ENCODE measurements around the gene AP3B1.

Gene AP3B1

GRCh38 chr5:77986261-77986660 is 308.2 kb downstream of the AP3B1 start:
- no peaks in the 10 kb centered on the region for H3K9me3 ChIP-seq (ENCODE audit: control insufficient read depth, low read length)
- no peaks in the 10 kb centered on the region for H3K36me3 ChIP-seq (ENCODE audit: control insufficient read depth, insufficient read depth, low read length, severe bottlenecking)
- H3K4me1 ChIP-seq (ENCODE audit: control insufficient read depth, insufficient read depth, low read length), result peaks cover 10% of the 10 kb centered on the region
- DNase-seq (ENCODE audit: low read depth), result no peak
- H3K9ac ChIP-seq (ENCODE audit: low read length), result no peak overlapping the region
- H3K4me3 ChIP-seq (ENCODE audit: low read length), result no peak overlapping the region
- H3K27me3 ChIP-seq (replicated peaks; ENCODE audit: control insufficient read depth, insufficient read depth, low read length), result no peaks in the 10 kb centered on the region

GRCh38 chr5:77985247-77985646 is 309.3 kb downstream of the AP3B1 start:
- H3K27me3 ChIP-seq (replicated peaks; ENCODE audit: control insufficient read depth, insufficient read depth, low read length), result no peaks in the 10 kb centered on the region
- H3K9me3 ChIP-seq (ENCODE audit: control insufficient read depth, low read length), result no peaks in the 10 kb centered on the region
- H3K4me1 ChIP-seq (ENCODE audit: control insufficient read depth, insufficient read depth, low read length), result peaks cover 10% of the 10 kb centered on the region
- no peak for DNase-seq (ENCODE audit: low read depth)
- no peak overlapping the region for H3K4me3 ChIP-seq (ENCODE audit: low read length)
- H3K36me3 ChIP-seq (ENCODE audit: control insufficient read depth, insufficient read depth, low read length, severe bottlenecking), result no peaks in the 10 kb centered on the region
- H3K9ac ChIP-seq (ENCODE audit: low read length), result no peak overlapping the region

- H3K9ac ChIP-seq (ENCODE audit: low read length), result no peak overlapping the region
- no peak for DNase-seq (ENCODE audit: low read depth)
- H3K36me3 ChIP-seq (ENCODE audit: control insufficient read depth, insufficient read depth, low read length, severe bottlenecking), result no peaks in the 10 kb centered on the region
- no peaks in the 10 kb centered on the region for H3K9me3 ChIP-seq (ENCODE audit: control insufficient read depth, low read length)
- no peak overlapping the region for H3K4me3 ChIP-seq (ENCODE audit: low read length)
- no peaks in the 10 kb centered on the region for H3K27me3 ChIP-seq (replicated peaks; ENCODE audit: control insufficient read depth, insufficient read depth, low read length)
- peaks cover 10% of the 10 kb centered on the region for H3K4me1 ChIP-seq (ENCODE audit: control insufficient read depth, insufficient read depth, low read length)
These were observed 309.9 kb downstream of the AP3B1 start for GRCh38 chr5:77984587-77984986.

- H3K36me3 ChIP-seq (ENCODE audit: control insufficient read depth, insufficient read depth, low read length, severe bottlenecking), result no peaks in the 10 kb centered on the region
- peak; percentile 25 for DNase-seq (ENCODE audit: low read depth)
- no peaks in the 10 kb centered on the region for H3K9me3 ChIP-seq (ENCODE audit: control insufficient read depth, low read length)
- no peak overlapping the region for H3K9ac ChIP-seq (ENCODE audit: low read length)
- H3K4me3 ChIP-seq (ENCODE audit: low read length), result no peak overlapping the region
- no peaks in the 10 kb centered on the region for H3K27me3 ChIP-seq (replicated peaks; ENCODE audit: control insufficient read depth, insufficient read depth, low read length)
- H3K4me1 ChIP-seq (ENCODE audit: control insufficient read depth, insufficient read depth, low read length), result peaks cover 10% of the 10 kb centered on the region
These were observed 310.9 kb downstream of the AP3B1 start for GRCh38 chr5:77983482-77984199.

- Histone ChIP-seq H3K9ac (ENCODE audit: low read length) (no peak overlapping the region), H3K36me3 (ENCODE audit: control insufficient read depth, insufficient read depth, low read length, severe bottlenecking) (no peaks in the 10 kb centered on the region), H3K4me1 (ENCODE audit: control insufficient read depth, insufficient read depth, low read length) (peaks cover 8% of the 10 kb centered on the region), H3K27me3 (replicated peaks; ENCODE audit: control insufficient read depth, insufficient read depth, low read length) (no peaks in the 10 kb centered on the region), H3K9me3 (ENCODE audit: control insufficient read depth, low read length) (no peaks in the 10 kb centered on the region), H3K4me3 (ENCODE audit: low read length) (no peak overlapping the region)
- no peak for DNase-seq (ENCODE audit: low read depth)
These were observed 312.7 kb downstream of the AP3B1 start for GRCh38 chr5:77981820-77982219.

GRCh38 chr5:77974576-77974975 is 319.9 kb downstream of the AP3B1 start:
- no peak overlapping the region for H3K4me3 ChIP-seq (ENCODE audit: low read length)
- DNase-seq (ENCODE audit: low read depth), result no peak
- peaks cover 12% of the 10 kb centered on the region for H3K4me1 ChIP-seq (ENCODE audit: control insufficient read depth, insufficient read depth, low read length)
- peaks cover 33% of the 10 kb centered on the region for H3K27me3 ChIP-seq (replicated peaks; ENCODE audit: control insufficient read depth, insufficient read depth, low read length)
- no peaks in the 10 kb centered on the region for H3K36me3 ChIP-seq (ENCODE audit: control insufficient read depth, insufficient read depth, low read length, severe bottlenecking)
- no peaks in the 10 kb centered on the region for H3K9me3 ChIP-seq (ENCODE audit: control insufficient read depth, low read length)
- no peak overlapping the region for H3K9ac ChIP-seq (ENCODE audit: low read length)

GRCh38 chr5:77973253-77973609 is 321.3 kb downstream of the AP3B1 start:
- peaks cover 33% of the 10 kb centered on the region for H3K27me3 ChIP-seq (replicated peaks; ENCODE audit: control insufficient read depth, insufficient read depth, low read length)
- no peak for DNase-seq (ENCODE audit: low read depth)
- H3K9ac ChIP-seq (ENCODE audit: low read length), result no peak overlapping the region
- peak overlapping the region; percentile 69 for H3K4me3 ChIP-seq (ENCODE audit: low read length)
- H3K4me1 ChIP-seq (ENCODE audit: control insufficient read depth, insufficient read depth, low read length), result peaks cover 12% of the 10 kb centered on the region
- H3K36me3 ChIP-seq (ENCODE audit: control insufficient read depth, insufficient read depth, low read length, severe bottlenecking), result no peaks in the 10 kb centered on the region
- H3K9me3 ChIP-seq (ENCODE audit: control insufficient read depth, low read length), result no peaks in the 10 kb centered on the region

- peak overlapping the region; percentile 69 for H3K4me3 ChIP-seq (ENCODE audit: low read length)
These were observed 321.8 kb downstream of the AP3B1 start for GRCh38 chr5:77972469-77973252.

GRCh38 chr5:77971776-77972468 is 322.6 kb downstream of the AP3B1 start:
- Histone ChIP-seq H3K36me3 (ENCODE audit: control insufficient read depth, insufficient read depth, low read length, severe bottlenecking) (no peaks in the 10 kb centered on the region), H3K27me3 (replicated peaks; ENCODE audit: control insufficient read depth, insufficient read depth, low read length) (peaks cover 33% of the 10 kb centered on the region), H3K9ac (ENCODE audit: low read length) (no peak overlapping the region), H3K4me3 (ENCODE audit: low read length) (peak overlapping the region; percentile 69), H3K4me1 (ENCODE audit: control insufficient read depth, insufficient read depth, low read length) (peaks cover 12% of the 10 kb centered on the region), H3K9me3 (ENCODE audit: control insufficient read depth, low read length) (no peaks in the 10 kb centered on the region)
- DNase-seq (ENCODE audit: low read depth), result no peak

More at GRCh38 chr5:77972469-77973252, 321.8 kb downstream of the AP3B1 start:
- peak; percentile 19 for DNase-seq (ENCODE audit: low read depth)
- Histone ChIP-seq H3K4me1 (ENCODE audit: control insufficient read depth, insufficient read depth, low read length) (peaks cover 12% of the 10 kb centered on the region), H3K27me3 (replicated peaks; ENCODE audit: control insufficient read depth, insufficient read depth, low read length) (peaks cover 33% of the 10 kb centered on the region), H3K36me3 (ENCODE audit: control insufficient read depth, insufficient read depth, low read length, severe bottlenecking) (no peaks in the 10 kb centered on the region), H3K9me3 (ENCODE audit: control insufficient read depth, low read length) (no peaks in the 10 kb centered on the region), H3K9ac (ENCODE audit: low read length) (no peak overlapping the region)

- H3K4me1 ChIP-seq (ENCODE audit: control insufficient read depth, insufficient read depth, low read length), result peaks cover 12% of the 10 kb centered on the region
- H3K27me3 ChIP-seq (replicated peaks; ENCODE audit: control insufficient read depth, insufficient read depth, low read length), result peaks cover 33% of the 10 kb centered on the region
- no peak overlapping the region for H3K4me3 ChIP-seq (ENCODE audit: low read length)
- no peak overlapping the region for H3K9ac ChIP-seq (ENCODE audit: low read length)
- no peaks in the 10 kb centered on the region for H3K36me3 ChIP-seq (ENCODE audit: control insufficient read depth, insufficient read depth, low read length, severe bottlenecking)
- DNase-seq (ENCODE audit: low read depth), result no peak
- no peaks in the 10 kb centered on the region for H3K9me3 ChIP-seq (ENCODE audit: control insufficient read depth, low read length)
These were observed 323.6 kb downstream of the AP3B1 start for GRCh38 chr5:77970891-77971290.

GRCh38 chr5:77963795-77964194 is 330.7 kb downstream of the AP3B1 start:
- no peak for DNase-seq (ENCODE audit: low read depth)
- no peaks in the 10 kb centered on the region for H3K36me3 ChIP-seq (ENCODE audit: control insufficient read depth, insufficient read depth, low read length, severe bottlenecking)
- H3K27me3 ChIP-seq (replicated peaks; ENCODE audit: control insufficient read depth, insufficient read depth, low read length), result peaks cover 12% of the 10 kb centered on the region
- H3K9ac ChIP-seq (ENCODE audit: low read length), result no peak overlapping the region
- no peak overlapping the region for H3K4me3 ChIP-seq (ENCODE audit: low read length)
- H3K4me1 ChIP-seq (ENCODE audit: control insufficient read depth, insufficient read depth, low read length), result no peaks in the 10 kb centered on the region
- no peaks in the 10 kb centered on the region for H3K9me3 ChIP-seq (ENCODE audit: control insufficient read depth, low read length)

Measured in adipocyte (in vitro differentiated cells).